Activated CD8-positive, alpha-beta memory T cell treated with anti-CD3 and anti-CD28 coated beads for 1 hour (primary cell): ENCODE results near the gene LRRC41.
"Not testable (repeated sequence)": the region's sequence is repeated elsewhere in the genome, so short reads cannot be mapped to it uniquely, and the experiment has no call there.

Experiments used
- DNase-seq, 2 donors: peaks; one replicate each; pipeline ENCODE4 v3.0.0-alpha.2; 2020; ENCODE audit warnings: low read depth in 1 of 2; ENCODE audit errors: extremely low read depth in 1 of 2

LRRC41 gene

DNA sequence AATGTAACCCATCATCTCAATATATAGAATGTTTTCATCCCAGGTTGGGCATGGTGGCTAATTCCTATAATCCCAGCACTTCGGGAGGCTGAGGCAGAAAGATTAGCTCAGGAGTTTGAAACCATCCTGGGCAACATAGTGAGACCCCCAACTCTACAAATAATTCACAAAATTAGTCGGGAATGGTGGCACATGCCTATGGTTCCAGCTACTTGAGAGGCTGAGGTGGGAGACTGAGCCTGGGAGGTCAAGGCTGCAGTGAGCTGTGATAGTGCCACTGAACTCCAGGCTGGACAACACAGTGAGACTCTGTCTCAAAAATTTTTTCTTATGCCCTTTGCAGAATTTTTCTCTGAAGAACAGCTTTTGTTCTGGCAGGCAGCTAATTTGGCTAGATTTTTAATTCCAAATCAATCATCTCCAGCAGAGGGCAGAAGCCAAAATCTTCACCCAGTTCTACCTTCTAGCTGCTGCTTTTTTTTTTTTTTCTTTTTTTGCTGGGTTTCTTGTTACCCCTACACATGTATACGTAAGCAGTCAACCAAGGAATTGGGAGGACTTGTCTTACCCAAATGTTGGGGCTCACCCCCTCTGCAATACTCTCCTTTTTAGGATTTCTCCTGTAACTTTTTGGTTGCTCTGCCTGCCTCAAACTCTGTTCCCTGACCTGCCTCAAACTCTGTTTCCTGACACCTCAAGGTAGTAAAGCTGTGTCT lies 58.6 kb downstream of the LRRC41 start:
- DNase-seq, result no peak

- DNase-seq, result not testable (repeated sequence)
These were observed 59.6 kb downstream of the LRRC41 start for GRCh38 chr1:46243831-46244230.

- DNase-seq, result no peak
These were observed 60.5 kb downstream of the LRRC41 start for GRCh38 chr1:46242918-46243317.

- DNase-seq, result not testable (repeated sequence)
These were observed 61.7 kb downstream of the LRRC41 start for GRCh38 chr1:46241733-46242132.

DNA sequence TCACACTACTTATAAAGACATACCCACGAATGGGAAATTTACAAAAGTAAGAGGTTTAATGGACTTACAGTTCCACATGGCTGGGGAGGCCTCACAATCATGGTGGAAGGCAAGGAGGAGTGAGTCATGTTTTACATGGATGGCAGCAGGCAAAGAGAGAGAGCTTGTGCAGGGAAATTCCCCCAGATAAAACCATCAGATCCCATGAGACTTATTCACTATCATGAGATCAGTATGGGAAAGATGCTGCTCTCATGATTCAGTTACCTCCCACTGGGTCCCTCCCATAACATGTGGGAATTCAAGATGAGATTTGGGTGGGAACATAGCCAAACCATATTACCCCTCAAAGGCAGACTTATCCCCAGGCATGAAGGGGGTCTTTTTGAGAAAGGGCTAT lies 64.6 kb downstream of the LRRC41 start:
- not testable (repeated sequence) for DNase-seq

GRCh38 chr1:46236882-46237281 lies 66.5 kb downstream of the LRRC41 start:
- no peak for DNase-seq

- not testable (repeated sequence) for DNase-seq
These were observed 72.2 kb downstream of the LRRC41 start for GRCh38 chr1:46231231-46231630.
